ENCODE results near the gene PHACTR1.
A peak's percentile ranks its signal among the peaks of the same experiment; 100 is the strongest.

PHACTR1 gene

DNA sequence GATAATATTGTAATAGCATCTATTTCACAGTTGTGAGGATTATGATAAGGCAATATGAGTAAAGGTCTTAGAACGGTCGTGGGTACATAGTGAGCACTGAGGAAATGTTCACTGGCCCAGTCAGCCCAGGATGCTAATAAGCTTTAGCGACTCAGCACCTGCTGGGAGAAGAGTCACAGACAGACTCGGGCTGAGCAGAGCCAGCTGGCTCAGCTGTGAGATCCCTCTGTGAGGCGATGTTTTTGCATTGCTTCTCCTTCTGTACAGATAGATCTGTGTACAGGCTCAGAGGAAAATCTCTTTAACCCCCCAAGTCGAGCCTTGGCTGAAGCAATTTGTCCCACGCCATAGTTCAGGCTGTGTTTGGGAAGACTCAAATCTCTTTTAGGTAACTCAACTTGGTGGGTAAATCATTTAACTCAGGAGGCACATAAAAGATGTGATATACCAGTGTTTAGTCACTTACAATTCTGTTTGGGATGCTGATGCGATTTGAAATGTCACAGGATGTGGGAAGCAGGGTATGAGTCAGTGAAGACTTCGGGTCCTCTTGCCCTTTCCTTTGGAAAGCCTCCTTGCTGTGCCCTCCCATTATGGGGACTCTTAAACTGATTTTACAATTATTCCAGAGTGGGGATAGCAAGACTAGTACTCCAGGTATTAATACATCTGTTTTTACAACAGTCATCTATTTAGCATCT lies 53.1 kb downstream of the PHACTR1 start:
- no peak for DNase-seq (ENCODE audit: low read depth)
- Histone ChIP-seq H3K27me3 (replicated peaks; ENCODE audit: control insufficient read depth, insufficient read depth, low read length) (no peaks in the 10 kb centered on the region), H3K9me3 (ENCODE audit: control insufficient read depth, low read length) (no peaks in the 10 kb centered on the region), H3K4me3 (ENCODE audit: low read length) (no peak overlapping the region), H3K36me3 (ENCODE audit: control insufficient read depth, insufficient read depth, low read length, severe bottlenecking) (no peaks in the 10 kb centered on the region), H3K4me1 (ENCODE audit: control insufficient read depth, insufficient read depth, low read length) (no peaks in the 10 kb centered on the region), H3K9ac (ENCODE audit: low read length) (no peak overlapping the region)

DNA sequence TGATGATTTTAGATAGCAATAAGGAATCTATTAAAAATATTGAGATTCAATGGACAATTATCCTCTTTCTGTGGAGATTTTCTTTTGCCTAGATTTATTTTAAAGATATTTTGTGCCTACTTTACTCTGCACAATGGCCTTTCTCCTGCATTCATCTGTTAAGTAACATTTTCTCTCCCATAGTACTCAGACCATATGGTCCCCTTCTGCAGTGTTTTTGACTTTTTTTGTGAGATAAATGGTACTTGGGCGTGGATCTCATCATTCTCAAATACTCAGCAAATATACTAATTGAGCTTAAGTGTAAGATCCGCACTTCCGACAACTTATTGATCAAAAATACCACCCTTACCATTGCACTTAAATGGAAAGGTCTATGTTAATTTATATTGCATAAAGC lies 55.8 kb downstream of the PHACTR1 start:
- Histone ChIP-seq H3K9ac (ENCODE audit: low read length) (no peak overlapping the region), H3K9me3 (ENCODE audit: control insufficient read depth, low read length) (no peaks in the 10 kb centered on the region), H3K27me3 (replicated peaks; ENCODE audit: control insufficient read depth, insufficient read depth, low read length) (no peaks in the 10 kb centered on the region), H3K4me1 (ENCODE audit: control insufficient read depth, insufficient read depth, low read length) (no peaks in the 10 kb centered on the region), H3K36me3 (ENCODE audit: control insufficient read depth, insufficient read depth, low read length, severe bottlenecking) (no peaks in the 10 kb centered on the region), H3K4me3 (ENCODE audit: low read length) (no peak overlapping the region)
- DNase-seq (ENCODE audit: low read depth): no peak

DNA sequence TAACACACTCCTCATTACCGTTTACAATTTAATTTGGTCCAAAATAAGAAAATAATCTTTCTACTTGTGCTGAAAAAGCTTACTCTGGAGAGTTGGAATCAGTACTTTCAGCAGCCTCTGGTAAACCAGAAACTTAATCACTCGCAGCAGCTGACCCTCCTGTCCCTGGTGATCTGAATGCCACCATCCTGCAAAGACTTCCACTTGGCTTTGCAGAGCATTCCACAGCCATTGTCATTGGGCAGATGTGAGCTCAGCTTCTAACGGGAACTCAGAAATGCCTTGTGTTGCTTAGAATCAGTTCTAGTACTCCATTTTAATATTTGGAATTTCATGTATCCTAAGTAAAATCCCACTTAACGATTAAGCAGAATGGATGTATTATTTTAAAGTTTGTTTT lies 59.7 kb downstream of the PHACTR1 start:
- H3K4me1 ChIP-seq (ENCODE audit: control insufficient read depth, insufficient read depth, low read length): no peaks in the 10 kb centered on the region
- H3K9ac ChIP-seq (ENCODE audit: low read length): no peak overlapping the region
- no peaks in the 10 kb centered on the region for H3K36me3 ChIP-seq (ENCODE audit: control insufficient read depth, insufficient read depth, low read length, severe bottlenecking)
- H3K4me3 ChIP-seq (ENCODE audit: low read length): no peak overlapping the region
- H3K9me3 ChIP-seq (ENCODE audit: control insufficient read depth, low read length): no peaks in the 10 kb centered on the region
- no peak for DNase-seq (ENCODE audit: low read depth)
- no peaks in the 10 kb centered on the region for H3K27me3 ChIP-seq (replicated peaks; ENCODE audit: control insufficient read depth, insufficient read depth, low read length)

DNA sequence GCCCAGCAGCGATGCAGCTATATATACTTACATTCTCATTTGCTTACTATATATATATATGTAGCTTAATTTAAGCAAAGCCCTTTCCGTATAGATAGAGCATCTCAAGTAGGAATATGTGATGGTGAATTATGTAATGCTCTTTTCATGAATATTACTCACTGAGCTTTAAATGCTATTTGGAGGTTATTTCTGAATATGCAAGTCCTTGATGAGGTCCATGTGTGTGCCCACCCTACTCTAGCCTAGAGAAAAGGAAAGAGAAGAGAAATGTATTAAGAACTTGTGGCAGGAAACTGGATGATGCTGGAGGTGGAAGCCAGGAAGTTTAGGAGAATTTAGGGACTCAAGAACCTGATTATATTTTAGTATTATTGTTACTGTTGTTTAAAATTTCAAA lies 63.2 kb downstream of the PHACTR1 start:
- Histone ChIP-seq H3K9me3 (ENCODE audit: control insufficient read depth, low read length) (no peaks in the 10 kb centered on the region), H3K27me3 (replicated peaks; ENCODE audit: control insufficient read depth, insufficient read depth, low read length) (no peaks in the 10 kb centered on the region), H3K36me3 (ENCODE audit: control insufficient read depth, insufficient read depth, low read length, severe bottlenecking) (no peaks in the 10 kb centered on the region), H3K4me1 (ENCODE audit: control insufficient read depth, insufficient read depth, low read length) (no peaks in the 10 kb centered on the region), H3K4me3 (ENCODE audit: low read length) (no peak overlapping the region), H3K9ac (ENCODE audit: low read length) (no peak overlapping the region)
- no peak for DNase-seq (ENCODE audit: low read depth)

DNA sequence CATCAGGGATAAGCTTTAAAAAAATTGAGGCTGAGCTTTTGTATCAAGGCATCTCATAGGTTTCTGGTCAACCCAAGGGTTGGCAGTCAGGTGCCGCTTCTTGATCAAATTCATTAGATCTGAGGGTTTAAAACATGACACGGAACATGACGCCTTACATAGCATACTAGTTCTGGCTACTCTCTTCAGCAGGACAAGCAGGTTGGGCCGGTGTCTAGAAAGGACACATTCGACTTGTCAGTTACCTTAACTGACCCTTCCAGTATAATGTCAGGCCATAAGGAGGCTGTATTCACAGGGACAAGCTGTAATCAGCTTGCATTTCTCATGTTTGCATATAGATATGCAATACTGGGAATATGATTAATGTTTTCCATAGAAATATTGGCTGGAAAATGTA lies 65.6 kb downstream of the PHACTR1 start:
- no peaks in the 10 kb centered on the region for H3K36me3 ChIP-seq (ENCODE audit: control insufficient read depth, insufficient read depth, low read length, severe bottlenecking)
- H3K4me1 ChIP-seq (ENCODE audit: control insufficient read depth, insufficient read depth, low read length): no peaks in the 10 kb centered on the region
- H3K27me3 ChIP-seq (replicated peaks; ENCODE audit: control insufficient read depth, insufficient read depth, low read length): no peaks in the 10 kb centered on the region
- H3K4me3 ChIP-seq (ENCODE audit: low read length): no peak overlapping the region
- no peak for DNase-seq (ENCODE audit: low read depth)
- H3K9ac ChIP-seq (ENCODE audit: low read length): no peak overlapping the region
- H3K9me3 ChIP-seq (ENCODE audit: control insufficient read depth, low read length): no peaks in the 10 kb centered on the region

DNA sequence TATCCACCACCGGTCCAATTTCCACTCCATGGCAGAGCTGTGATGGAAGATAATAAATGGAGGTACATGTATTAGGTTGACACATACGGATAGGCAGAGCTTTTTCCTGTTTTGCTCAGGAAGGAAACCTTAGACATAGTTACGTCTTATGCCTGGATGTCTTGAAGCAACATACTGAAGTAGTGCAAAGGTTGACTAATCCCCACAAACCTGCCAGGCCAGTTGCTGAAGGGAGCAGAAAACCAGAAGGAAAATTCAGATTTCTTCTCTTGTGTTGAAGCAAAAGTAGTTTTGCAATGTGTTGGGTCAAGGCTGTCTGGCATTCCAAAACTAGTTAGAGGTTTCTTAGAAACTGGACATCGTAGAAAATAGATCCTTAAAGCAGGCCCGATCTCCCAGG lies 68.7 kb downstream of the PHACTR1 start:
- Histone ChIP-seq H3K36me3 (ENCODE audit: control insufficient read depth, insufficient read depth, low read length, severe bottlenecking) (no peaks in the 10 kb centered on the region), H3K9ac (ENCODE audit: low read length) (no peak overlapping the region), H3K27me3 (replicated peaks; ENCODE audit: control insufficient read depth, insufficient read depth, low read length) (no peaks in the 10 kb centered on the region), H3K9me3 (ENCODE audit: control insufficient read depth, low read length) (no peaks in the 10 kb centered on the region), H3K4me3 (ENCODE audit: low read length) (no peak overlapping the region), H3K4me1 (ENCODE audit: control insufficient read depth, insufficient read depth, low read length) (no peaks in the 10 kb centered on the region)
- no peak for DNase-seq (ENCODE audit: low read depth)

DNA sequence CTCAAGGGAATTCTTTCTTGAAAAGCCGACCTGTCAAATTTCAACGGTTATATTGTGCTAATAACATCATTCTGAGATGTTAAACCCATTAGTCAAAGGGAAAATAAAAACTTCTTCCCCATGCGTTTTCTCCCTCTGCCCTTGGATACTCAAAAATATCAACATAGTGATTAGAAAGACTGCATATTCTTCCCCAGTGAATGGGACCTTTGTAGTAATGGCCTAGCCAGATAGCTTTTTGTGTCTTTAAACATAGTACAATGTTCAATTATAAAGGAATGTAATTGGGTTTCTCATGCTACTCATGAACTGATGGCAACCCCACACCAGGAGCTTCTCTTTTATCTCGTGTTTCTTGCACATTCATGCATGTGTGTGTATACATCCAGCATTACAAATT lies 69.4 kb downstream of the PHACTR1 start:
- H3K27me3 ChIP-seq (replicated peaks; ENCODE audit: control insufficient read depth, insufficient read depth, low read length): no peaks in the 10 kb centered on the region
- no peaks in the 10 kb centered on the region for H3K4me1 ChIP-seq (ENCODE audit: control insufficient read depth, insufficient read depth, low read length)
- no peaks in the 10 kb centered on the region for H3K36me3 ChIP-seq (ENCODE audit: control insufficient read depth, insufficient read depth, low read length, severe bottlenecking)
- no peaks in the 10 kb centered on the region for H3K9me3 ChIP-seq (ENCODE audit: control insufficient read depth, low read length)
- DNase-seq (ENCODE audit: low read depth): no peak
- H3K9ac ChIP-seq (ENCODE audit: low read length): no peak overlapping the region
- H3K4me3 ChIP-seq (ENCODE audit: low read length): no peak overlapping the region

DNA sequence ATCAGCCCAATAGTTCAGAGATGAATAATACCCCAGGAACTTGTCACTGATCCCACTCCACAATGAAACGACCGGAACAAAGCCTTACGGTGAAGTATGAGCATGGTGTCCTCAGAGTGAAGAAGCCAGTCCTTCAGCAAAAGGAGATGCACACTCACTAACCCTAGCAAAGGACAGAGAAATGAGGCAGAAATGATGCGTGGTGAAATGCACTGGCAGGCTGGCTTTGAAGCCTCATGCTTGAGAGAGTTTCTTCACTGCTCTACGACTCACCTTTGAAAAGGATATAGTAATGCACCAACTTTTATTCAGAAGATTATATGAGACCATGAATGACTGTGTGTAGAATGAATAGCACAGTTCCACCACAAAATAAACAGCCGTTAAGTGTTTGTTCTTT lies 74.8 kb downstream of the PHACTR1 start:
- H3K9ac ChIP-seq (ENCODE audit: low read length): no peak overlapping the region
- H3K27me3 ChIP-seq (replicated peaks; ENCODE audit: control insufficient read depth, insufficient read depth, low read length): no peaks in the 10 kb centered on the region
- H3K4me3 ChIP-seq (ENCODE audit: low read length): no peak overlapping the region
- no peaks in the 10 kb centered on the region for H3K36me3 ChIP-seq (ENCODE audit: control insufficient read depth, insufficient read depth, low read length, severe bottlenecking)
- H3K9me3 ChIP-seq (ENCODE audit: control insufficient read depth, low read length): no peaks in the 10 kb centered on the region
- no peak for DNase-seq (ENCODE audit: low read depth)
- no peaks in the 10 kb centered on the region for H3K4me1 ChIP-seq (ENCODE audit: control insufficient read depth, insufficient read depth, low read length)

DNA sequence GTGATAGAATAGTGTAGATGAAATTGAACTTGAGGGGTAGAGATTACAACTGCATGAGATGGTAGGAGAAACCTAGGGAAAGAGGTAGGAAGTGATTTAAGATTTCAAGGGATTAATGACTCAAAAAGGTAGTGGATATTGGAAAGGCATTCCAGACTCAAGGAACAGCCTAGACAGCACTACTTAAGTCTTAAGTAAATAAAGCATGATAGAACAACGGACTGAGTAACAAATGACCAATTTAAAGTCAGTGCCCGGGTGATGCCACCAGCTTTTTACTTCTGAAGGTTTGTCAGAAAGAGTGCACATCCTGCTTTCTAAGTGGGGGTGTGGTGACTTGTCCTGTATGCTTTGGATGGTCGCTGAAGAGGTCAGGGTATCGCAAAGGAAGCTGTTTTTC lies 81.8 kb downstream of the PHACTR1 start:
- Histone ChIP-seq H3K9ac (ENCODE audit: low read length) (no peak overlapping the region), H3K9me3 (ENCODE audit: control insufficient read depth, low read length) (no peaks in the 10 kb centered on the region), H3K4me3 (ENCODE audit: low read length) (no peak overlapping the region), H3K36me3 (ENCODE audit: control insufficient read depth, insufficient read depth, low read length, severe bottlenecking) (no peaks in the 10 kb centered on the region), H3K27me3 (replicated peaks; ENCODE audit: control insufficient read depth, insufficient read depth, low read length) (peaks cover 3% of the 10 kb centered on the region), H3K4me1 (ENCODE audit: control insufficient read depth, insufficient read depth, low read length) (peaks cover 5% of the 10 kb centered on the region)
- DNase-seq (ENCODE audit: low read depth): no peak

DNA sequence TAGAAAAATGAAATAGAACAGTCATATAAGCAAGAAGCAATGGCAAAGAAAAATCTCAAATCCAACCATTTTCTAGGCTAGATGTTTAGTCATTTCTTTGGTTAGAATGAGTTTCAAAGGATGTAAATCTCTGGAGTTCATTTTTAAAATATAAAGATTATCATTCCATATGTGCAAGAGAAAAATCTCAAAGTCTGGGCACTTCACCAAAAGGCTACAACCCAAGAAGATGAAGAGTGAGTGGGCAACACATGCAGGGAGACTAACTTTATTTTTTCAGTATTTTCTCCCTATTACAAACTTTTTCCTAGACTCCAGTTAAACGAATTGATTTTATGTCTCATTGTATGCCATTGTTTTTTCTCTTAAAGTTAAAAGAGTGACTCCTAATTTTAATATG lies 83.6 kb downstream of the PHACTR1 start:
- Histone ChIP-seq H3K36me3 (ENCODE audit: control insufficient read depth, insufficient read depth, low read length, severe bottlenecking) (no peaks in the 10 kb centered on the region), H3K9me3 (ENCODE audit: control insufficient read depth, low read length) (no peaks in the 10 kb centered on the region), H3K27me3 (replicated peaks; ENCODE audit: control insufficient read depth, insufficient read depth, low read length) (peaks cover 3% of the 10 kb centered on the region), H3K4me3 (ENCODE audit: low read length) (no peak overlapping the region), H3K4me1 (ENCODE audit: control insufficient read depth, insufficient read depth, low read length) (peaks cover 6% of the 10 kb centered on the region), H3K9ac (ENCODE audit: low read length) (no peak overlapping the region)
- DNase-seq (ENCODE audit: low read depth): no peak

DNA sequence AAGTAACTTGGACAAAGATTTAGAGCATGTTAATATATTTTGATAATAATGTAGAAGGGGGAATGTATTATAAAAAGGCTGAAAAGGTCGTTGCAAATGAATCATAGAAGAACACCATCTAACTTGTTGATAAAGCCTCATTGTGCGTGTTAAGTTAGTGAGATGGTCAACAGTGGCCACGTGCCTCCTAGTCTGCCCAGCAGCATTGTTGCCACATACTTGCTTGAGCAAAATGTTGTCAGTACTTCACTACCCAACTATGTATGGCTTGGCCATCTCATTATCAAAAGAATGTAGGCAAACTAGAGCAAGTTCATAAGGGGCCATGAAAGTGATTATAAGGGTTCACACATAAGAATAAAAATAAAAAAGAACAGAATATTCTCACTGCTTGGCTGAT lies 84.6 kb downstream of the PHACTR1 start:
- peak; percentile 8 for DNase-seq (ENCODE audit: low read depth)
- peaks cover 3% of the 10 kb centered on the region for H3K27me3 ChIP-seq (replicated peaks; ENCODE audit: control insufficient read depth, insufficient read depth, low read length)
- H3K9me3 ChIP-seq (ENCODE audit: control insufficient read depth, low read length): no peaks in the 10 kb centered on the region
- no peaks in the 10 kb centered on the region for H3K36me3 ChIP-seq (ENCODE audit: control insufficient read depth, insufficient read depth, low read length, severe bottlenecking)
- no peak overlapping the region for H3K4me3 ChIP-seq (ENCODE audit: low read length)
- peaks cover 6% of the 10 kb centered on the region for H3K4me1 ChIP-seq (ENCODE audit: control insufficient read depth, insufficient read depth, low read length)
- H3K9ac ChIP-seq (ENCODE audit: low read length): no peak overlapping the region

DNA sequence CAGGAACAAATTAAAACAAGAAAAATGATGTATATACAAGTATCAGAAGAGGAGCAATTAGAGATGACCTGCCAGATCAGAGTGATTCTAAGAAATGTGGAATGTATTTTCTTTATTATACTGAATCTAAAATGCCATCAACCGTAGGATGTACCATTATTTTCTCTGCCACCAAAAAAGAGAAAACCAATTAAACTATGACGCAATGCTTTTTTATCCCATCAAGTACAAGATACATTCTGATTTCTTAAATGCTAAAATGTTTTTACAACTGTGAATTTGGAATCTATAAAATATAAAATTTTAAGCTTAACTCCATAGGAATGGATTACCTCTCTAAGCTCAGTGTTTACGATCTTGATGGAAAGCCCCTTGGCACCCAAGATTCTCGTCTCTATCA lies 85.9 kb downstream of the PHACTR1 start:
- Histone ChIP-seq H3K4me1 (ENCODE audit: control insufficient read depth, insufficient read depth, low read length) (peaks cover 6% of the 10 kb centered on the region), H3K36me3 (ENCODE audit: control insufficient read depth, insufficient read depth, low read length, severe bottlenecking) (no peaks in the 10 kb centered on the region), H3K27me3 (replicated peaks; ENCODE audit: control insufficient read depth, insufficient read depth, low read length) (peaks cover 3% of the 10 kb centered on the region), H3K9me3 (ENCODE audit: control insufficient read depth, low read length) (no peaks in the 10 kb centered on the region), H3K9ac (ENCODE audit: low read length) (no peak overlapping the region), H3K4me3 (ENCODE audit: low read length) (no peak overlapping the region)
- no peak for DNase-seq (ENCODE audit: low read depth)
